MCF 10A (cell line): Measurements from ENCODE around the gene SH3TC1. TPM values are rescaled to one million over a fixed set of nuclear protein-coding genes. Genes with fewer than 3 reads are reported as not detected.

ENCODE experiments used
- BruUV-seq: library from RNA; stranded (reverse); fragments of 400-500 nt; replicated peaks from 2 replicates; lab custom pipeline; 2021; lab: Mats Ljungman, UMichigan
- CTCF ChIA-PET: fragments of 300-600 bp; sonication (Branson Sonifier 250); formaldehyde crosslinking; extraction: SDS; loops from one replicate; lab custom pipeline; 2021; ENCODE audit warnings: antibody characterized with exemption, inconsistent platforms; lab: Yijun Ruan, JAX
- POLR2A ChIA-PET: fragments of 300-600, 350-650 bp; sonication (Branson Sonifier 250); formaldehyde crosslinking; extraction: SDS; loops from one replicate; lab custom pipeline; 2020; ENCODE audit warnings: antibody characterized with exemption, inconsistent platforms; lab: Yijun Ruan, JAX
- DNase-seq: peaks from one replicate; pipeline ENCODE4 v3.0.0-alpha.2; 2018; ENCODE audit not compliant: unreplicated experiment
- H3K27ac Mint-ChIP-seq: one replicate; pipeline ENCODE4 v1.8.0; 2022; ENCODE audit warnings: mild to moderate bottlenecking, low read depth, mixed read lengths; ENCODE audit not compliant: unreplicated experiment
- H3K27me3 Mint-ChIP-seq: one replicate; pipeline ENCODE4 v1.8.0; 2022; ENCODE audit warnings: mixed read lengths; ENCODE audit not compliant: insufficient read depth, unreplicated experiment
- H3K36me3 Mint-ChIP-seq: one replicate; pipeline ENCODE4 v1.8.0; 2022; ENCODE audit warnings: mild to moderate bottlenecking, moderate library complexity, mixed read lengths; ENCODE audit not compliant: insufficient read depth, unreplicated experiment
- H3K4me1 Mint-ChIP-seq: one replicate; pipeline ENCODE4 v1.8.0; 2022; ENCODE audit warnings: mixed read lengths; ENCODE audit not compliant: insufficient read depth, unreplicated experiment
- H3K4me3 Mint-ChIP-seq: one replicate; pipeline ENCODE4 v1.8.0; 2022; ENCODE audit warnings: mild to moderate bottlenecking, moderate library complexity, mixed read lengths; ENCODE audit not compliant: unreplicated experiment
- H3K9me3 Mint-ChIP-seq: one replicate; pipeline ENCODE4 v1.8.0; 2022; ENCODE audit warnings: mixed read lengths; ENCODE audit not compliant: unreplicated experiment
- CTCF ChIP-seq: fragments of 200-600 bp; IDR thresholded peaks from one replicate; pipeline ENCODE4 v1.8.0; 2022; ENCODE audit warnings: antibody characterized with exemption, mild to moderate bottlenecking; ENCODE audit not compliant: unreplicated experiment
- intact Hi-C: fragments of 100-400 bp; cut with micrococcal nuclease; formaldehyde crosslinking; loops from 2 replicates; pipeline ENCODE4 v1.14.1; 2022
- total RNA-seq: library from RNA; stranded (reverse); gene quantifications from 2 replicates; pipeline ENCODE4 v1.2.3, GENCODE V29; 2022

SH3TC1 gene
- total RNA-seq, 1 experiment from 2014 or later: 28.8 TPM

- TF ChIP-seq CTCF: no peak
- peaks cover 27% of the 10 kb centered on the region for H3K4me1 Mint-ChIP-seq
- BruUV-seq: no TSS peak
- no peak for DNase-seq
- H3K36me3 Mint-ChIP-seq: no peaks in the 10 kb centered on the region
- CTCF ChIA-PET: interaction anchor here (0.9 to 1.8 kb wide), 4 partner anchors 10 to 18 kb away, joined by 3 to 4 read pairs (median 4); partner anchors contain the start of gene SH3TC1
- no peaks in the 10 kb centered on the region for H3K27me3 Mint-ChIP-seq
- no peaks in the 10 kb centered on the region for H3K9me3 Mint-ChIP-seq
- no peak overlapping the region for H3K4me3 Mint-ChIP-seq
- no peak overlapping the region for H3K27ac Mint-ChIP-seq
- POLR2A ChIA-PET: interaction anchor here (0.9 to 1.3 kb wide), 2 partner anchors 10 to 247 kb away, joined by 3 to 6 read pairs; no protein-coding TSS in a partner anchor
- intact Hi-C loops: loop anchor here (10.0 kb wide), 1 partner anchor 376 kb away; no protein-coding TSS in a partner anchor
These were observed 18.0 kb upstream of the SH3TC1 start for GRCh38 chr4:8181119-8181518.

- POLR2A ChIA-PET: interaction anchor here (0.9 to 1.3 kb wide), 2 partner anchors 10 to 246 kb away, joined by 3 to 6 read pairs; no protein-coding TSS in a partner anchor
- intact Hi-C loops: loop anchor here (10.0 kb wide), 1 partner anchor 377 kb away; no protein-coding TSS in a partner anchor
- no peaks in the 10 kb centered on the region for H3K27me3 Mint-ChIP-seq
- no peak for TF ChIP-seq CTCF
- H3K4me1 Mint-ChIP-seq: peaks cover 25% of the 10 kb centered on the region
- no peaks in the 10 kb centered on the region for H3K9me3 Mint-ChIP-seq
- DNase-seq: no peak
- CTCF ChIA-PET: interaction anchor here (0.9 to 1.8 kb wide), 4 partner anchors 9 to 17 kb away, joined by 3 to 4 read pairs (median 4); partner anchors contain the start of gene SH3TC1
- H3K27ac Mint-ChIP-seq: no peak overlapping the region
- H3K36me3 Mint-ChIP-seq: no peaks in the 10 kb centered on the region
- BruUV-seq: no TSS peak
- no peak overlapping the region for H3K4me3 Mint-ChIP-seq
These were observed 17.2 kb upstream of the SH3TC1 start for GRCh38 chr4:8181844-8182243.

GRCh38 chr4:8182294-8182693 lies 16.8 kb upstream of the SH3TC1 start:
- DNase-seq: no peak
- no TSS peak for BruUV-seq
- H3K27ac Mint-ChIP-seq: no peak overlapping the region
- ChIA-PET POLR2A (interaction anchor here (1.3 kb wide), 1 partner anchor 9 kb away, joined by 6 read pairs; no protein-coding TSS in a partner anchor), CTCF (interaction anchor here (1.6 kb wide), 1 partner anchor 10 kb away, joined by 4 read pairs; no protein-coding TSS in a partner anchor)
- no peaks in the 10 kb centered on the region for H3K9me3 Mint-ChIP-seq
- H3K4me3 Mint-ChIP-seq: no peak overlapping the region
- no peak for TF ChIP-seq CTCF
- peaks cover 22% of the 10 kb centered on the region for H3K4me1 Mint-ChIP-seq
- no peaks in the 10 kb centered on the region for H3K27me3 Mint-ChIP-seq
- no peaks in the 10 kb centered on the region for H3K36me3 Mint-ChIP-seq
- intact Hi-C loops: loop anchor here (10.0 kb wide), 1 partner anchor 377 kb away; no protein-coding TSS in a partner anchor
